Lower leg skin (tissue), 4 donors: ENCODE data around the gene RNF224. TPM values are rescaled to one million over a fixed set of nuclear protein-coding genes. Genes with fewer than 3 reads are reported as not detected.

Experiments
- DNase-seq, 2 donors: peaks; one replicate each; pipeline ENCODE4 v3.0.0-alpha.2; 2019; ENCODE audit warnings: low spot score in 2 of 2
- H3K4me3 ChIP-seq: fragments of 200-600 bp; sonication (generic); 2 replicates; pipeline ENCODE4 v1.5.1; 2017; ENCODE audit warnings: mild to moderate bottlenecking, low read depth; ENCODE audit not compliant: poor library complexity, severe bottlenecking
- POLR2A ChIP-seq, 2 donors: fragments of 450-650 bp; IDR thresholded peaks; one replicate each; pipeline ENCODE4 v1.6.1; 2016 to 2017; ENCODE audit warnings: antibody characterized with exemption in 2 of 2, mild to moderate bottlenecking in 1 of 2, moderate library complexity in 1 of 2
- WGBS, 2 donors: methylation state at CpG; one replicate each; pipeline ENCODE4 v1.1.5; 2018; 5-methylcytosine and 5-hydroxymethylcytosine counted together
- intact Hi-C: fragments of 100-400 bp; cut with DNase I; formaldehyde crosslinking; loops from one replicate; pipeline ENCODE4 v1.15.0; 2023; ENCODE audit warnings: low total_unique reads
- total RNA-seq, 4 donors: library from RNA; depleted of rRNA; stranded (reverse); fragments of >200 nt; gene quantifications; one replicate each; pipeline ENCODE4 v1.1.0, GENCODE V29; 2016
- TF ChIP-seq, protein P1 (sequence below), 3 donors: fragments of 450-650 bp; IDR thresholded peaks; one replicate each; pipeline ENCODE4 v1.5.1; 2016; ENCODE audit warnings: antibody characterized with exemption in 3 of 3, mild to moderate bottlenecking in 3 of 3, moderate library complexity in 2 of 3

The RNF224 gene
- total RNA-seq, 4 donors from 2014 or later, result 0.25 to 3.2 (median 2.4) TPM; not detected in 1

DNA sequence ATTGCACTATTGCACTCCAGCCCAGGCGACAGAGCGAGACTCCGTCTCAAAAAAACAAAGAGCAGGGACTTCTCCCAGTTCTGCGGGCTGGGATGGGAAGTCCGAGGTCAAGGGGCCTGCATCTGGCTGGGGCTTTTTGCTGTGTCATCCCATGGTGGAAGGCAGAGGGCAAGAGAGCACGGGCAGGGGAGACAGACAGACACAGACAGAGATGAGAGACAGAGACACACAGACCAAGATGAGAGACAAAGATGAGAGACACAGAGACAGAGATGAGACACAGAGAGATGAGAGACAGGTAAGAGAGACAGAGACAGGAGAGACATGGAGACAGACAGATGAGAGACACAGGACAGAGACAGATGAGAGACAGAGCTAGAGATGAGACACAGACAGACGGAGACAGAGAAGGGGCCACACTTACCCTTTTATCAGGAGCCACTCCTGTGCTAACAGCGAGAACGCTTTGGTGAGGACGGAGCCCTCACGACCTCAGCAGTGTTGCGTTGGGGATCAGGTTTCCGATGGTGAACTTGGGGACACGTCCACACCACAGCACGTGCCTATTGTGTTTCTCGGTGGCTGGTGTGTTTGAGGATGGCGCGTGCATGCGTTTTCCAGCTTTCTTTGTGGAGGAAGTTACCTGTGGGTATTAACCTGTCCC is 41.4 kb downstream of the RNF224 start:
- WGBS, 2 donors, result 78 to 79% methylated on average over 17 to 19 of the region's 19 CpGs
- DNase-seq, result no peak

DNA sequence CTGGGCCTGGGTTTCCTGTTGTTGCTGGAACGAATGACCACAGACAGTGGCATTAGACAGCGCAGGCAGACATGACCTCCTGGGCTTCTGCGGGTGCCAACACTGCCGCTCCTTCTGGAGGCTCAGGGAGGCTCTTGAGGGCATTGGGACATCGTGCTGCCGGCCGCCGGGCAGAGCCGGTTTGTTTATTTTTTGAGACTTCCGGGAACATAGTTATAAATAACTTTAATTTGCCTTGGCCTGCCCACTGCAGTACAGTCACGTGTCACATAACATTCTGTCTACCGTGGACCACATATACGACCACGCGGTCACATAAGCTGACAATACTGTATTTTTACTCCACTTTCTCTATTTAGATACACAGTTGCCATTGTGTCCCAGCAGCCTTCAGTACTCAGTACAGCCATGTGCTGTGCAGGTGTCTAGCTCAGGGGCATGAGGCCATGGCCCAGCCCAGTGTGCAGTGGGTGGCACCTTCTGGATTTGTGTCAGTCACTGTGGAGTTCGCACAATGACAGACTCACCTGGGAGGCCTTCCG is 42.0 kb downstream of the RNF224 start:
- no peak overlapping the region for H3K4me3 ChIP-seq
- TF ChIP-seq POLR2A (IDR thresholded peaks at IDR 0.05), result no peak
- TF ChIP-seq, protein P1, sequence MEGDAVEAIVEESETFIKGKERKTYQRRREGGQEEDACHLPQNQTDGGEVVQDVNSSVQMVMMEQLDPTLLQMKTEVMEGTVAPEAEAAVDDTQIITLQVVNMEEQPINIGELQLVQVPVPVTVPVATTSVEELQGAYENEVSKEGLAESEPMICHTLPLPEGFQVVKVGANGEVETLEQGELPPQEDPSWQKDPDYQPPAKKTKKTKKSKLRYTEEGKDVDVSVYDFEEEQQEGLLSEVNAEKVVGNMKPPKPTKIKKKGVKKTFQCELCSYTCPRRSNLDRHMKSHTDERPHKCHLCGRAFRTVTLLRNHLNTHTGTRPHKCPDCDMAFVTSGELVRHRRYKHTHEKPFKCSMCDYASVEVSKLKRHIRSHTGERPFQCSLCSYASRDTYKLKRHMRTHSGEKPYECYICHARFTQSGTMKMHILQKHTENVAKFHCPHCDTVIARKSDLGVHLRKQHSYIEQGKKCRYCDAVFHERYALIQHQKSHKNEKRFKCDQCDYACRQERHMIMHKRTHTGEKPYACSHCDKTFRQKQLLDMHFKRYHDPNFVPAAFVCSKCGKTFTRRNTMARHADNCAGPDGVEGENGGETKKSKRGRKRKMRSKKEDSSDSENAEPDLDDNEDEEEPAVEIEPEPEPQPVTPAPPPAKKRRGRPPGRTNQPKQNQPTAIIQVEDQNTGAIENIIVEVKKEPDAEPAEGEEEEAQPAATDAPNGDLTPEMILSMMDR (IDR thresholded peaks at IDR 0.05), result no peak
- intact Hi-C loops, result no loop called here
- WGBS, 2 donors, result 48 to 56% methylated on average over 17 of the region's 17 CpGs
- DNase-seq, result peak in 1 of 2 donors; percentile 87

More for the DNA sequence above, 41.4 kb downstream of the RNF224 start:
- intact Hi-C loops, result no loop called here
- TF ChIP-seq, protein P1 (IDR thresholded peaks at IDR 0.05), result no peak
- TF ChIP-seq POLR2A (IDR thresholded peaks at IDR 0.05), result no peak
- no peak overlapping the region for H3K4me3 ChIP-seq

DNA sequence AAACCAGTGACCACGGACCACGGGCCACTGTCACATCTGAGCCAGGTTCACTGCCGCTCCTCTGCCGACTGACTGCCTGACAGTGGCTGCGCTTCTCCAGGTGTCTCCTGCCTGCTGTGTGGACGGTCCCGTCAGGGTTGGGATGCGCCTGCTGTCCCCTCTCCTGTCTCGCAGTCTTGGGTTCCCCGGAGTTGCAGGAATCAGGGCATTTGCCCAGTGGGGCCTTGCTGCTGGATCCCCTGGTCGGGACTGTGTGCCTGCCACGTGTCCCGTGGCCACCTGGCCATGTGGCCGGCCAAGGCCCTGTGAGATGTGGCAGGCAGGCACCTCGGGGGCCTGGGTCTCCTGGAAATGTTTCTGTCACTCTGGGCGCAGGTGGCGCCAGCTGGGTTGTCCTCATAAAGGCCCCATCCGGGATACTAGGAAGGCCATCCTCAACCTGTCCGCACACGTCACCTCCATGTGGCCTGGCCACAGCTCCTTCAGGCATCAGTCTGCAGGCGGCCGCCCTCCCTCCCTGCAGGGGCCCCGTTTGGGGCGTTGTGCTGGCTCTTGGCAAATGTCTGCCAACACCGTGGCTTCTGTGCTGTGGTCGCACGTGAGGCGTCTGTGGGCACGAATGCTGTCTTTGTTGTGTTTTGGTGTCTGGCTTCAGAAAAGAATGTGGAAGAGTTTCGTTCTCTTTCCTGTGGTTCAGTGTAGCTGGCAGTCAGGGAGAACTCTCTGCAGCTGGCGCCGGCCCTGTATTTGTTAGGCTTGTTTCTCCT is 43.8 kb downstream of the RNF224 start:
- 76 to 78% methylated on average over 26 to 32 of the region's 32 CpGs for WGBS, 2 donors
- DNase-seq, result no peak
- intact Hi-C loops, result no loop called here
- TF ChIP-seq, protein P1 (IDR thresholded peaks at IDR 0.05), result no peak
- TF ChIP-seq POLR2A (IDR thresholded peaks at IDR 0.05), result no peak
- H3K4me3 ChIP-seq, result no peak overlapping the region

DNA sequence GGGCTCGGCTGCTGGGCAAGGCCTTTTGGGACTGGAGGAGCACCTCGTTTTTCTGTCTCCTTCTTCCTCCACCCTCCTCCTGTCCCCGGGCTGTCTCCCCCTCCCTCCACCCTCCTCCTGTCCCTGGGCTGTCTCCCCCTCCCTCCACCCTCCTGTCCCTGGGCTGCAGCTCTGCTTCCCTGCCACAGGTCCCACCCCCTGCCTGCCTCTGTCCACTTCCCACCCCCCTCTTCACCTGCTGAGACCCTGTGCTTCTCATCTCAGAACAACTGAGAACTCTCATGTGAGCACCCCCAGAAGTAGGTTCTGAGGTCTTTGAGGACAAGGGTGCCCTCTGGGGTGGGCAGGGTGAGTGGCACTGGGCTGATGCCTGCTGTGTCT is 44.4 kb downstream of the RNF224 start:
- TF ChIP-seq, protein P1 (IDR thresholded peaks at IDR 0.05), result no peak
- TF ChIP-seq POLR2A (IDR thresholded peaks at IDR 0.05), result no peak
- H3K4me3 ChIP-seq, result no peak overlapping the region
- intact Hi-C loops, result no loop called here
- DNase-seq, result no peak
- WGBS, 2 donors, result 24 to 25% methylated on average over 3 of the region's 3 CpGs

DNA sequence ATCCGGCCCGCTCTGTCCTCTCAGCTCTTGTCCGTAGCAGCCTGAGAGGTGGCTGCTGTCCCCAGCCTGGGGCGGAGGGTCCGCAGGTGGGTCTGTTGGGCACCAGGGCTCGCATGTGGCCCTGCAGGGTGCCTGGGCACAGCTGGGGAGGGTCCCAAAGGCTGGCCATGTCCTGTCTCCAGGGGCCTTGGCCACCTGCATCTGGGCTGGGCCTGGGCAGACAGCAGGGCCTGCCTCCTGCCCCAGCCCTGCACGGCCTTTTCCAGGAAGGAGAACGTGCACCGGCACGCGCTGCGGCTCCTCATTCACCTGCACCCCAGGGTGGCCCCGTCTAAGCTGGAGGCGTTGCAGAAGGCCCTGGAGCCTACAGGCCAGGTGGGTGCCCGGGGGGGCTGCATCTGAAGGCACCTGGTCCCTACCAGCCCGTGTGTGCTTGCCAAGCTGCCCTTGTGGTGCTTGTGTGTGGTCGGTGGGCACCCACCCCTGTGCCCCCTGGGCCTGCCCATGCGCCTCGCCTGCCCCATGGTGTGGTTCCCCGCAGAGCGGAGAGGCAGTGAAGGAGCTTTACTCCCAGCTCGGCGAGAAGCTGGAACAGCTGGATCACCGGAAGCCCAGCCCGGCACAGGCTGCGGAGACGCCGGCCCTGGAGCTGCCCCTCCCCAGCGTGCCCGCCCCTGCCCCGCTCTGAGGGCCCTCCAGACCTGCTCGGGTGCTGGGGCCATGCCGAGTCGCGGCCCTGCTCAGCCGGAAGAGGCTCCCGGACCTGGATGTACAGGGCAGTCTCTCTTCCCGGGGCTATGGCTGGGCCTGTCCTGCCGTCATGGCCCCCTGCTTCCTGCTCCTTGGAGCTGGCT is 45.2 kb downstream of the RNF224 start:
- no peak for TF ChIP-seq POLR2A (IDR thresholded peaks at IDR 0.05)
- TF ChIP-seq, protein P1 (IDR thresholded peaks at IDR 0.05), result no peak
- DNase-seq, result no peak
- H3K4me3 ChIP-seq, result no peak overlapping the region
- WGBS, 2 donors, result 75 to 79% methylated on average over 18 to 24 of the region's 39 CpGs
- intact Hi-C loops, result no loop called here
